ENCODE data around the gene FAM174A. TPM values are rescaled to one million over a fixed set of nuclear protein-coding genes. Genes with fewer than 3 reads are reported as not detected.
"Not testable (repeated sequence)": the region's sequence is repeated elsewhere in the genome, so short reads cannot be mapped to it uniquely, and the experiment has no call there.

FAM174A gene
- total and polyA plus RNA-seq, 9 donors, result 8.4 to 61.8 (median 14.2) TPM

- Histone ChIP-seq H3K27me3 (no peaks in the 10 kb centered on the region), H3K4me3 (no peak overlapping the region), H3K36me3 (no peaks in the 10 kb centered on the region), H3K4me1 (ENCODE audit: insufficient read depth) (no peaks in the 10 kb centered on the region), H3K9me3 (no peaks in the 10 kb centered on the region), H3K27ac (no peak overlapping the region)
- WGBS, 3 donors, result 72 to 74% (median 73%) methylated on average over 5 of the region's 5 CpGs
- intact Hi-C loops (cut with DNase I), result no loop called here
- DNase-seq, result no peak
- TF ChIP-seq CTCF (IDR thresholded peaks at IDR 0.05), result no peak
- TF ChIP-seq EP300 (IDR thresholded peaks at IDR 0.05), result no peak
- TF ChIP-seq POLR2A (IDR thresholded peaks at IDR 0.05), result no peak
Observed at GRCh38 chr5:100600298-100600994, 65.3 kb downstream of the FAM174A start.

GRCh38 chr5:100603141-100603540, 68.0 kb downstream of the FAM174A start:
- no peak for TF ChIP-seq CTCF (IDR thresholded peaks at IDR 0.05)
- TF ChIP-seq EP300 (IDR thresholded peaks at IDR 0.05), result no peak
- TF ChIP-seq POLR2A (IDR thresholded peaks at IDR 0.05), result no peak
- Histone ChIP-seq H3K27ac (no peak overlapping the region), H3K27me3 (no peaks in the 10 kb centered on the region), H3K9me3 (no peaks in the 10 kb centered on the region), H3K36me3 (no peaks in the 10 kb centered on the region), H3K4me3 (no peak overlapping the region), H3K4me1 (ENCODE audit: insufficient read depth) (no peaks in the 10 kb centered on the region)
- no peak for DNase-seq
- WGBS, 3 donors, result 38 to 46% (median 43%) methylated on average over 2 of the region's 2 CpGs
- intact Hi-C loops (cut with DNase I), result no loop called here

- H3K9me3 ChIP-seq; DNase-seq; H3K27ac ChIP-seq; H3K27me3 ChIP-seq; H3K36me3 ChIP-seq; H3K4me1 ChIP-seq (ENCODE audit: insufficient read depth); H3K4me3 ChIP-seq; intact Hi-C loops (cut with DNase I): not testable (repeated sequence)
- 84 to 95% (median 94%) methylated on average over 1 of the region's 1 CpG for WGBS, 3 donors
Observed at GRCh38 chr5:100604021-100604420, 68.8 kb downstream of the FAM174A start.

GRCh38 chr5:100609594-100609993, 74.4 kb downstream of the FAM174A start:
- Histone ChIP-seq H3K27ac (no peak overlapping the region), H3K9me3 (no peaks in the 10 kb centered on the region), H3K4me1 (ENCODE audit: insufficient read depth) (no peaks in the 10 kb centered on the region), H3K36me3 (no peaks in the 10 kb centered on the region), H3K27me3 (no peaks in the 10 kb centered on the region), H3K4me3 (no peak overlapping the region)
- no peak for DNase-seq
- 90 to 93% (median 91%) methylated on average over 7 of the region's 7 CpGs for WGBS, 3 donors
- no peak for TF ChIP-seq POLR2A (IDR thresholded peaks at IDR 0.05)
- no peak for TF ChIP-seq EP300 (IDR thresholded peaks at IDR 0.05)
- no peak for TF ChIP-seq CTCF (IDR thresholded peaks at IDR 0.05)
- intact Hi-C loops (cut with DNase I), result no loop called here

GRCh38 chr5:100614308-100614707, 79.1 kb downstream of the FAM174A start:
- no peaks in the 10 kb centered on the region for H3K27me3 ChIP-seq
- intact Hi-C loops (cut with DNase I), result no loop called here
- H3K4me3 ChIP-seq, result no peak overlapping the region
- no peak for DNase-seq
- H3K4me1 ChIP-seq (ENCODE audit: insufficient read depth), result no peaks in the 10 kb centered on the region
- no peaks in the 10 kb centered on the region for H3K9me3 ChIP-seq
- no peak for TF ChIP-seq EP300 (IDR thresholded peaks at IDR 0.05)
- TF ChIP-seq CTCF (IDR thresholded peaks at IDR 0.05), result no peak
- TF ChIP-seq POLR2A (IDR thresholded peaks at IDR 0.05), result no peak
- H3K36me3 ChIP-seq, result no peaks in the 10 kb centered on the region
- no peak overlapping the region for H3K27ac ChIP-seq
- WGBS, 3 donors, result 84 to 94% (median 93%) methylated on average over 2 of the region's 2 CpGs

Data from ovary (tissue), 9 donors.